Hypothalamus (tissue), 51 donors: Measurements from ENCODE around the gene KAT5.
A peak's percentile ranks its signal among the peaks of the same experiment; 100 is the strongest.
"Not testable (repeated sequence)": the region's sequence is repeated elsewhere in the genome, so short reads cannot be mapped to it uniquely, and the experiment has no call there.

Experiments
- DNase-seq, 51 donors: peaks; one replicate each; lab custom pipeline; 2025; lab: John Stamatoyannopoulos, UW

Gene KAT5

DNA sequence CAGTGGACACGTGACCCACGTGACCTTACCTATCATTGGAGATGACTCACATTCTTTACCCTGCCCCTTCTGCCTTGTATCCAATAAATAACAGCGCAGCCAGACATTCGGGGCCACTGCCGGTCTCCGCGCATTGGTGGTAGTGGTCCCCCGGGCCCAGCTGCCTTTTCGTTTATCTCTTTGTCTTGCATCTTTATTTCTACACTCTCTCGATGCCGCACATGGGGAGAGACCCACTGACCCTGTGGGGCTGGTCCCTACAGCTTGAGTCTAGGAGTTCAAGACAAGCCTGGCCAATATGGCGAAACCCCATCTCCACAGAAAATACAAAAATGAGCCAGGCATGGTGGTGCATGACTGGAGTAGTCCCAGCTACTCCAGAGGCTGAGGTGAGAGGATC is 5.0 kb upstream of the KAT5 start:
- DNase-seq = not testable (repeated sequence)

DNA sequence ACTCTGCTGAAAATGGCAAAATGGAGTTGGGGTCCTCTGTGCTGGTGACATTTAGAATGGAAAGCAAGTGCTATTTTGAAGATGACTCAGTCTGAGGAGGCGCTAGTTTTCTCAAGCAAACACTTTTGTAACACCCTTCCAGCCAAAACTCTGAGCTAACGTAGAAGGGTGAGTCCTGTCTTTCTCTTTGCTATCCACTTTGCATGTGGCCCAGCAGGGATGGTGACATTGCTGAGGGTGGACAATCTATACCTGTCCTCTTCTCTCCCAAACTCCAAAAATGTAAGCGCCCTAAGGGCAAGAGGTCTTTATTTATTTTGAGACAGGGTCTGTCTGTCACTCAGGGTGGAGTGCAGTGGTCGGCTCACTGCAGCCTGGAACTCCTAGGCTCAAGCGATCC is 3.6 kb upstream of the KAT5 start:
- no peak for DNase-seq

DNA sequence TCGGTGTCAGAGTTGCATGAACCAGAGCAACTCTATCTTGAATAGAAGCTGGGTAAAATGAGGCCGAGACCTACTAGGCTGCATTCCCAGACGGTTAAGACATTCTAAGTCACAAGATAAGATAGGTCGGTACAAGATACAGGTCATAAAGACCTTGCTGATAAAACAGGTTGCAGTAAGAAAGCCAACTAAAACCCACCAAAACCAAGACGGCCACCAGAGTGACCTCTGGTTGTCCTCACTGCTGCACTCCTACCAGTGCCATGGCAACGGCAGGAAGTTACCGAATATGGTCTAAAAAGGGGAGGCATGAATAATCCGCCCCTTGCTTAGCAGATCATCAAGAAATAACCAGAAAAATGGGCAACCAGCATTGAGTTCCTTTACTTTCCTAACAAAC is 2.4 kb upstream of the KAT5 start:
- DNase-seq = no peak

DNA sequence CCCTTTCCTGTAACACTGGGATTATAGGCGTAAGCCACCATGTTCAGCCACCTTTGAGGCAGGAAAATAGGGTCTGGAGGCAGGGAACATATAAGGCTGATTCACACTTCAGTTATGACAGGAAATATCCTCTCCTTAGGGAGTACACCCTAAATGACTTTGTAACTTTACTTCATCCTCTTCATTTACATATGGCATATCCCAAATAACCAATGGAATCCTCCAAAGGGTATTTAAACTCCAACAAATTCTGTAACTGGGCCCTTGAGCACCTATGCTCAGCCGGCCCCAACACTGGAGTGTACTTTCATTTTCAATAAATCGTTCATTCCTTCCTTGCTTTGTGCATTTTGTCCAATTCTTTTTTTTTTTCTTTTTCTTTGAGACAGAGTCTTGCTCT is 1.6 kb upstream of the KAT5 start:
- DNase-seq = no peak

DNA sequence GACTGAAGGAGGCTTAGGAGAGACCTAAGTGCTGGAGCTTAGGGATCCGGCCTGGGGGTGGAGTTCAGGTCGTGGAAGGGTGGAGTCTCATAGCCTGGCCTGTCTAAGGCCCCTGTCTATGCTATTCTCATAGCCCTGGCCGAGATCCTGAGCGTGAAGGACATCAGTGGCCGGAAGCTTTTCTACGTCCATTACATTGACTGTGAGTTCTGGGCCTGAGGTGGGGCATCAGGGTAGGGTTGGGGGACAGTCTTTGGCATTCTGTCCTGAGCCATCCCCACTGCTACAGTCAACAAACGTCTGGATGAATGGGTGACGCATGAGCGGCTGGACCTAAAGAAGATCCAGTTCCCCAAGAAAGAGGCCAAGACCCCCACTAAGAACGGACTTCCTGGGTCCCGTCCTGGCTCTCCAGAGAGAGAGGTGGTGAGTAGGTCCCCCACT is 603 bp downstream of the KAT5 start:
- no peak for DNase-seq

DNA sequence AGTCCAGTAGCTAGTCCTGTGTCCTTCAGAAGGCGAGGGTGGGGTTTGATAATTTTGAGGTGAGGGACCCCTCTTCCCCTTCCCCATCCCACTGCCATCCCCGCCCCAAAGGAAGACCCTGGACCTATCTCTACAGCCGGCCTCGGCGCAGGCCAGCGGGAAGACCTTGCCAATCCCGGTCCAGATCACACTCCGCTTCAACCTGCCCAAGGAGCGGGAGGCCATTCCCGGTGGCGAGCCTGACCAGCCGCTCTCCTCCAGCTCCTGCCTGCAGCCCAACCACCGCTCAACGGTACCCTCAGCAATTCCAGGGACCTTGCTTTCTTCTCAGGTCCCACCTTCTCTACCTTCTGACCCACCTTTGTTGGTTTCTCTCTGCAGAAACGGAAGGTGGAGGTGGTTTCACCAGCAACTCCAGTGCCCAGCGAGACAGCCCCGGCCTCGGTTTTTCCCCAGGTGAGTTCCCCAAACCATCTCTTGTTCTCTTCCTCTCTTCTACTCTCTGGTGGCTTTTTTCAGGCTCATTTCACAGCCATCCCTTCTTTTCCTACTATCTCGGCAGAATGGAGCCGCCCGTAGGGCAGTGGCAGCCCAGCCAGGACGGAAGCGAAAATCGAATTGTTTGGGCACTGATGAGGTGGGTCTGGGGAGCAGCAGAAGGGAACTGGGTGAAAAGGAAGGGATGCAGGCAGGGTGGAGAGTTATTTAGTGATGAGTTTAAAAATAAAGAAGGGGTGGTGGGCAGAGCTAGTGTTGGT is 1.3 kb downstream of the KAT5 start:
- no peak for DNase-seq

DNA sequence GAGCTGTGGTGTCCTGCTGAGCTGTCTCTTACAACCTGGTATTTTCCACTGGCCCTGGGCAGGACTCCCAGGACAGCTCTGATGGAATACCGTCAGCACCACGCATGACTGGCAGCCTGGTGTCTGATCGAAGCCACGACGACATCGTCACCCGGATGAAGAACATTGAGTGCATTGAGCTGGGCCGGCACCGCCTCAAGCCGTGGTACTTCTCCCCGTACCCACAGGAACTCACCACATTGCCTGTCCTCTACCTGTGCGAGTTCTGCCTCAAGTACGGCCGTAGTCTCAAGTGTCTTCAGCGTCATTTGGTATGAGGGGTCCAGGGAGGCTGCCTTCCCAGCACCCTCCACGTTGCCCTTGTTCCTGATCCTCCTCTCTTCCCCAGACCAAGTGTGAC is 2.4 kb downstream of the KAT5 start:
- no peak for DNase-seq

DNA sequence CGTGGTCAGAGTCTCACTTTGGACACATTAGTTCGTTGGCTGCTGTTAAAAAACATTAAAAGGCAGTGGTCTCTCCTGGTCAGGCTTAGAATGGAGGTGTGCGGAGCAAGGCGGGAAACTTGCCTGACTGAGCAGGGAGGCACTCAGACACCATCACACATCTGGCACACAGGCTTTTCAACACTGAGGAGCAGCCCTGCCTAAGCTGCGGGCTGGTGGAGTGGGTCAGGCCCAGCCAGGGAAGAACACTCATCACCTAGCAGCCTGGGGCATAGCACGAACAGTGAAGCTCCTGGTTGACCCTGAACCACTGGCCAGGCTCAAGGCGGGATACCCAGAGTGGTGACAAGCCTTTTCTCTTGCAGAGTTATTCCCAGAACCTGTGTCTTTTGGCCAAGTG is 4.2 kb downstream of the KAT5 start:
- no peak for DNase-seq

DNA sequence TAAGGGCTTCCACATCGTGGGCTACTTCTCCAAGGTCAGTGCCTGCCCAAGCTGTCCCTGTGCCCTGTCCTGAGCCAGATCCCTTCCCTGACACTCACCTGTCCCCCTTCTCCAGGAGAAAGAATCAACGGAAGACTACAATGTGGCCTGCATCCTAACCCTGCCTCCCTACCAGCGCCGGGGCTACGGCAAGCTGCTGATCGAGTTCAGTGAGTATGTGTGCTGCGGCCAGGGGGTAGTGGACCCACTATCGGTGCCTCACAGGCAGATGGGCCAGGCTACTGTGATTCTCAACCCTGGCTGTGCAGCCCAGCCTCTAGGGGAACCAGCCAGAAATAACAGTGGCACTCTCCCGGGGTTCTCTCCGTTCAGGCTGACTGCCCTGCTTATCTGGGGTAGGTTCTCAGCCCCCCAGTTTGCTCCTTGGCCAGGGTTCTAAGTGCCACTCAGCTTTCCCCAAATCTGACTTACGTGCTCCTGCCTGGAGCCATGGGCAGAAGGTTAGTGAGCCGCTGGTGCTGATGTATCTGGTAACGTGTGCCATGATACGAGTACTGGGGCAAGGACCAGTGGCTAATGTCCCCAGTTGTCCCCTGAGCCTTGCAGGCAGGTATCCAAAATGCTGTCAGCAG is 4.8 kb downstream of the KAT5 start:
- no peak for DNase-seq

DNA sequence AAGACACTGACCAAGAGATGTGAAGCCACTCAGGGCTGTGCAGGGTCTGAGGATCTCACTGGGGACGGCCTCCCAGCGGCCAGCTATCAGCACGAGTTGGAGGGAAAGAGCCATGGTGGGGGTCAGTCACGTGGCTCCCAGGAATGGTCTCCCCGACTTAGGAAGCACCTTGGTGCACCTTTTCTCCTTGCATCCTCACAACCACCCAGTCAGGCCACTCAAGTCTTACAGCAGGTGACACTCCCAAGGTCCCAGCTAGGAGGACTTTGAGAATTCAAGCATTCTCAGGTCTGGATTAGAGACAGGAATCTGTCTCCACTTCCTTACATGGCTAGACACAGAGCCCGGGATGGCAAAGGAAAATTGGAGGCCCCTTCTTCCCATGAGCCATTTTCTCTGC is 5.9 kb downstream of the KAT5 start:
- no peak for DNase-seq

DNA sequence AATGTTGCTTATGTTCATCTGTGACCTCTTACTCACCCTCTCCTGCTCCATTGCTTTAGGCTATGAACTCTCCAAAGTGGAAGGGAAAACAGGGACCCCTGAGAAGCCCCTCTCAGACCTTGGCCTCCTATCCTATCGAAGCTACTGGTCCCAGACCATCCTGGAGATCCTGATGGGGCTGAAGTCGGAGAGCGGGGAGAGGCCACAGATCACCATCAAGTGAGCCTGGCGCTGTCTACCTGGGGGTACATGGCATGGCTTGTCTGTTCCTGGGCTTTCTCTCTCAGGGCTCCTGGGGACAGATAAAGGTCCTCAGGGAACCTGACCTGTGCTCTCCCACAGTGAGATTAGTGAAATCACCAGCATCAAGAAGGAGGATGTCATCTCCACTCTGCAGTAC is 6.5 kb downstream of the KAT5 start:
- DNase-seq = no peak

DNA sequence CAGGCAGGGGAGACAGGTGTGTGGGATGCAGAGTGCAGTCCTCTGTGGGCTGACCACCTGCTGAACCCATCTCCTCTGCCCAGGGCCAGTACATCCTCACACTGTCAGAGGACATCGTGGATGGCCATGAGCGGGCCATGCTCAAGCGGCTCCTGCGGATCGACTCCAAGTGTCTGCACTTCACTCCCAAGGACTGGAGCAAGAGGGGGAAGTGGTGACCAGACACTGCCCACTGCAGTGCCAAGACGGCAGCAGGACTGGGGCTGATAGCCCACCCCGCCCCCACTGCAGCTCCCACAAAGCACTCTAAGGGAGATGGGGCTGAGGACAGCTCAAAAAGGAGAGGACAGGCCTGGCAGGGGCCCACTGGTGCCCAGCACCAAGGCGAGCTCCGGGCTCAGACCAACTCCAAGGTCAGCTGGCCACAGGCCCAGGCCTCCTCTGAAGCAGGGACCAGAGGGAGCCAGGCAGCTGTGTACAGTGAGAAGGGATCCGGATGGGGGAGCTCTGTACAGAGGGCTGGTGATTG is 7.0 kb downstream of the KAT5 start:
- peak in 4 of 51 donors; percentile 3 to 12 (median 9) for DNase-seq

DNA sequence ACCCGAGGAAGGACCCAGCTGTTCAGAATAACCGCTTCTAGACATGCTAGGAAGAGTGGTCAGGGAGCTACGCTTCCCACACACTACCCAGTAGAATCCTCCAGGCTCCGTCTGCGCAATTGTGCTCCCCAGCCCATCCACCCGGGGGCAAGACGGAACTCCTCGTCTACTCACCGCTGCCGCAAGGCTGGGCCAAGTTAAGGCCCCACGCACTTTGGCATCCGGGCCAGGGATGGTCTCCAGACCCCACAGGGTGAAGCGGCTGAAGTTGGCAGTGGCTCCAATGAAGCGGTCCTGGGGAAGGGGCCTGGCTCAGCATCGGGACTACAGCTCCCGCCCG is 7.8 kb downstream of the KAT5 start:
- no peak for DNase-seq

DNA sequence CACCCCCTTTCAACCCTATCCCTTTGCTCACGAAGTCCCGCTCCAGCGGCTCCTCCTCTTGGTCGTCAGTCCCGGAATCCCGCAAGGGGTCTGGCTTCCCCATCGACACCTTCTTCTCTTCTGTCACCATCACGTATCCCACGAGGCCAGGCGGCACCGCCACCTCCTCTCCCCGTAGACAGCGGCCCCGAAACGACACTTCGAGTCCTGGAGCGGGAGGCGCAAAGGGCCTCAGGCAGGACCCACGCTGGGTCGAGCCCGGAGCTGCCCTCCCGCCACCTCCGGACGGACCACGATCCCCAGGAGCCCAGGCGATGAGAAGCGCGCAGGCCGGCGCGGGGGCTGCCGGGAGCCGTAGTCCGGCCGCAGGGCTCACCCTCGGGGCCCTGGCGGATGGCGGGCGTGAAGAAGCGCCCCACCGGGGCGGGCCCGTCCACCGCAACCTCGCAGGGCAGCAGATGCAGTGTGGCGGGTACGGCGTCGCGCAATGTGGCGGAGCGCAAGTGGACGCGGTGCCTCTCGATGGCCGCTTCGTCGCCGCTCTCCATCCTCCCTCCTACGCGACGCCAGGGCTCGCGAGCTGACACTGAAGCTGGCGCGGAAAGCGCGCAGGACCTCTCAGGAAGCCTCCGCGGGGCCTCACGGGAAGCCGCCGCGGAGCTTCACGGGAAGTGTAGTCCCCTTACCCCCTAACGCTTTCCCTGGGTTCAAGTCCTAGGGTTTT is 8.3 kb downstream of the KAT5 start, which contains the start of gene RNASEH2C:
RNASEH2C (minus strand) TSS at position 588 of the 724 bp plus-strand sequence; CDS start at position 548, 40 bp downstream.
- peak; percentile 40 to 97 (median 85) for DNase-seq

DNA sequence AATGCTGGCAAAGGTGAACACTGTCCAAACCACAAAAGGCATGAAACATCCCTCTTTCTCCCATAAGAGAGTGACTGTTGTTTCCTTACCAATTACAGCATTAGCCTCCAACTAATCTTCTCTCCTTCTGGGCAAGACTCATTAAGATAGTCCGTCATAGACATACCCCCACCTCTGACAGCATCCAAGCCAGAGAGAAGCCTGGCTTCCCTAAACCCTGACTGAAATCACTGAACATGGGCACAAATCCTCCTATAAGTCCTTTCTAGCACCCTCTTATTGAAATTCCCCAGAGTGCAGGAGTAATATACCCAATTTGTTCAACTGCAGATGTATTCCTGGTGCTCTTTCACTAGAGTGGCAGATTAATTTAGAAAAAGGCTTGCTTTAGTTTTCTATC is 10.2 kb downstream of the KAT5 start:
- DNase-seq = no peak

DNA sequence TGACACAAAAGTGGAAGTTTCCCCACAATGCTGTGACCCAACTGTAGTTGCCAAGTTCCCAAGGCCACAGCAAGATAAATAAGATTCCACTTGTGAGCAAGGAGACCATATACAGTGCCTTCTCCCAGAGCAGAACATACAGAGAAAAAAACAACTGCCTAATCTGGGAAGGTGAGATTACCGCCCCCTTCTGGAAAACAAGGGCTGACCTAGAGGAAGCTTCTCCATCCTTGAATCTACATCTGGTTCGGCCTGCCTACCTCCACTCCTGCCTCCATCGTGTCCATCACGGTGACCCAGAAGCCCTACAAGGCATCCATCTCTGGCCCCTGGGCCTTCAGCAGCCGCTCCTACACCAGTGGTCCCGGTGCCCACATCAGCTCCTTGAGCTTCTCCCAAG is 14.6 kb downstream of the KAT5 start:
- no peak for DNase-seq

DNA sequence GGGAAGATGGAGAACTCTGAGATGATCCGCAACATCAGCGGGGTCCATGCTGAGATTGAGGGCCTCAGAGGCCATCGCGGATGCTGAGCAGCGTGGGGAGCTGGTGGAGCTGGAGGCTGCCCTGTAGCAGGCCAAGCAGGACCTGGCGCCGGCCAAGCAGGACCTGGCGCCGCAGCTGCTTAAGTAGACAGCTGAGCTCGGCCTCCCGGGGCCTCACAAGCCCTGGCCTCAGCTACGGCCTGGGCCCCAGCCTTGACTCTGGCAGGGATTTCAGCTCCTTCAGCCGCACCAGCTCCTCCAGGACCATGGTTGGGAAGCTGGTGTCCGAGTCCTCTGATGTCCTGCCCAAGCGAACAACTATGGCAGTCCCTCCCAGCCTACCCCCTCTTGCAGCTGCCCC is 15.8 kb downstream of the KAT5 start:
- DNase-seq = no peak

DNA sequence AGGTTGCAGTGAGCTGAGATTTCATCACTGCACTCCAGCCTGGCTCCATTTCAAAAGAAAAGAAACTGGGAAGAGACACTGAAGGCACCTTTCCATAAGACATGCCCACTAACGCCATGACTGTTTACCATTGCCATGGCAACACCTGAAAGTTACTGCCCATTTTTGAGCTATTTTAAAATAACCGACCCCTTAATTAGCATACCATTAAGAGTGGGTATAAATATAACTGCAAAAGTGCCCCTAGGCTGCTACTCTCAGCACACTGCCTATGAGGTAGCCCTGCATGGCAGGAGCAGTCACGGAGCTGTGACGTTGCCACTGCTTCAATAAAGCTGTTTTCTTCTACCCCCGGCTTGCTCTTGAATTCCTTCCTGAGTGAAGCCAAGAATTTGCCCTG is 18.4 kb downstream of the KAT5 start:
- no peak for DNase-seq

DNA sequence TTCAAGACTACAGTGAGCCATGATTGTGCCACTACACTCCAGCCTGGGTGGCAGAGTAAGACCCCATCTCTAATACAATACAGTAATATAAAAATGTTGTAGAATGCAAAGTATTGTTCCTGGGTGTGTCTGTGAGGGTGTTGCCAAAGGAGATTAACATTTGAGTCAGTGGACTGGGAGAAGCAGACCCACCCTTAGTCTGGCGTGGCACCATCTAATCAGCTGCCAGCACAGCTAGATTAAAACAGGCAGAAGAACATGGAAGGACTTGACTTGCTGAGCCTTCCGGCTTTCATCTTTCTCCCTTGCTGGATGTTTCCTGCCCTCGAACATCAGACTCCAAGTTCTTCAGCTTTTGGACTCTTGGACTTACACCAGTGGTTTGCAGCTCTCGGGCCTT is 23.1 kb downstream of the KAT5 start:
- not testable (repeated sequence) for DNase-seq

DNA sequence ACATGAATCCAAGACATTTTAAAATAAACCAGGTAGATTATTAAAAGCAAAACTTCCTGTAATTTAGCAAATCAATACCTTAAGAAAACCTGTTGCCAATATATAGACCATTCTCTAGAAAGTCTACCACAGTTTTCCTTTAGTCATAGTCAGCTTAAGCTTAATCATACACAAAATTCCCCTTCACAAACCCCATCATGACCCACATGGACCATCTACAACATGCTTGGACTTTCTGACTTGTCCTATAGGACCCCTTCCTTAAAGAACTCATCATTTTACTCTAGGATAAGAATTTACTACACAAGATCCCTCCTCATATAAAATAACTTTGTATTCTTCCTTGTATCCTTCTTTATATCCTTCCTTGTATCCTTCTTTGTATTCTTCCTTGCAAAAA is 24.8 kb downstream of the KAT5 start:
- DNase-seq = no peak

DNA sequence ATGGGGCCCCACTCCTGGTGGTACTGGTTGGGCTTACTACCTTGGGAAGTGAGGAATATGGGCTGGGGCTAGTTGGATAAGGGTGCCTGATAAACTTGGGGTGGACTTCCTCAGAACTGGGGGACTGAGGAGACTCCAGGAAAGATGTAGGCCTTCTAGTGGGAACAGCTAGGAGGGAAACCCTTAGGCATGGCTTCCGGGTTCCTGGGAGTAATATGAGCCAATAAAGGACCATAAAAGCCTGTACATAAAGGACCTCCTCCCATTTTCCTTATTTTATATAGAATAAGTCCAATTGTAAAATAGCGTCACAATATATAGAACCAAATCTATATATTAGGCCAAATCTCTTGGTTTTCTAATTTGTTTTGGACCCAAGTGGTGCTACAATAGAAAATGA is 27.0 kb downstream of the KAT5 start:
- no peak for DNase-seq

DNA sequence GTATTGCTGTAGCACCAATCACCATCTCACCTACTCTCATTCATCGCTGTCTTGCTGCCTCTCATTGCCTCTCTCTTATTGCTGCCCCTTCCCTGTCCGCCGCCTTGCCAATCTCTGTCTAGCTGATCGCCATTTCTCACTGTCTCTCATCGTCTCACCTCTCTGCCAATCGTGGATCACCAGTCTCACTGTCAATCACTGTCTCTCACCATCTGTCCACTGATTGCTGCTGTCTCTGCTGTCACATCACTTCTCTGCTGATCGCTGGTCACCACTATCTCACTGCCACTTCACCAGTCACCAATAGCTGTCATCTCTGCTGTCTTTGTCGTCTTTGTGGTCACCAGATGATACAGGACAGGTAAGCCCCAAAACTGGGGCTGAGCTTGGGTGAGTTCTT is 29.1 kb downstream of the KAT5 start:
- DNase-seq = no peak
